Measurements from ENCODE around the gene MB. TPM values are rescaled to one million over a fixed set of nuclear protein-coding genes. Genes with fewer than 3 reads are reported as not detected.

Gene MB
- total RNA-seq, 2 experiments from 2014 or later, result not detected

DNA sequence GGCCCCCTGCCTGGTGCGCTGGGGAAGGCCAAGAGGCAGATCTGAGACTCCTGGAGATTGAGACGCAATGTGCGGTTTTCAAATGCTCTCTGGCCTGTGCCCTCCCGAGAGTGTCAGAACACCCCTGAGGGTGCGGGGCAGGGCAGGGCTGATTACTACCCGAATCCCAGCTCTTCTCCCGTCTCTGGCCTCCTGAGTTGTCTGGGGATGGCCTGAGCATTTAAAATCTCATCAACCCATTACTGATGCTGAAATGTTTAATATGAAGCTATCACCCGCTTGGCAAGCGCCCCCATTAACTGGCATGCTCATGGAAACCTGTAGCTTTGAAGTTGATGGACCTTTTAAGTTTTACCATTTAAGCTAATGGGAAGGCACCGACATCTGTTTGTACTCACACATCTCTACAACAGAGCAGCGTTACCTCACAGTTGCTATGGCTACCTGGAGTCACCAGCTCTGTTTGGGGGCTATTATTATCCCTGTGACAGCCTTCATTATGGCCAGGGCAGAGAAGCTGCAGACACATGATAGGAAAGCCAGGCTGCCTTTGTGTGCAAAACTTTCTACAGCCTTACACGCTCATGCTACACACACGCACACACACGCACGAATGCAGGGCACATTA, 3.6 kb upstream of the MB start:
- Mint-ChIP-seq H3K36me3 (ENCODE audit: low read depth) (no peaks in the 10 kb centered on the region), H3K27me3 (peaks cover 9% of the 10 kb centered on the region), H3K4me1 (ENCODE audit: low read depth) (peaks cover 4% of the 10 kb centered on the region), H3K27ac (no peak overlapping the region), H3K4me3 (no peak overlapping the region), H3K9me3 (no peaks in the 10 kb centered on the region)
- no peak for ATAC-seq (ENCODE audit: poor library complexity)
- Histone ChIP-seq H3K27me3 (ENCODE audit: control insufficient read depth in 1 of 2, insufficient read depth in 2 of 2, low read length in 2 of 2) (no peaks in the 10 kb centered on the region), H3K27ac (ENCODE audit: low read depth in 1 of 2, low read length in 2 of 2) (no peak overlapping the region), H3K9me3 (ENCODE audit: control insufficient read depth in 1 of 2, insufficient read depth in 1 of 2, low read length in 2 of 2) (no peaks in the 10 kb centered on the region), H3K36me3 (ENCODE audit: insufficient read depth, low read length) (no peaks in the 10 kb centered on the region), H3K4me3 (ENCODE audit: low read length) (no peak overlapping the region), H3K4me1 (ENCODE audit: insufficient read depth, low read length) (peaks cover 9% of the 10 kb centered on the region)
- CTCF ChIA-PET, result interaction anchor here (0.6 kb wide), 1 partner anchor 493 kb away, joined by 3 read pairs; no protein-coding TSS in a partner anchor
- intact Hi-C loops (cut with DNase I, micrococcal nuclease), result no loop called here
- no peak for DNase-seq
- TF ChIP-seq, protein P1, sequence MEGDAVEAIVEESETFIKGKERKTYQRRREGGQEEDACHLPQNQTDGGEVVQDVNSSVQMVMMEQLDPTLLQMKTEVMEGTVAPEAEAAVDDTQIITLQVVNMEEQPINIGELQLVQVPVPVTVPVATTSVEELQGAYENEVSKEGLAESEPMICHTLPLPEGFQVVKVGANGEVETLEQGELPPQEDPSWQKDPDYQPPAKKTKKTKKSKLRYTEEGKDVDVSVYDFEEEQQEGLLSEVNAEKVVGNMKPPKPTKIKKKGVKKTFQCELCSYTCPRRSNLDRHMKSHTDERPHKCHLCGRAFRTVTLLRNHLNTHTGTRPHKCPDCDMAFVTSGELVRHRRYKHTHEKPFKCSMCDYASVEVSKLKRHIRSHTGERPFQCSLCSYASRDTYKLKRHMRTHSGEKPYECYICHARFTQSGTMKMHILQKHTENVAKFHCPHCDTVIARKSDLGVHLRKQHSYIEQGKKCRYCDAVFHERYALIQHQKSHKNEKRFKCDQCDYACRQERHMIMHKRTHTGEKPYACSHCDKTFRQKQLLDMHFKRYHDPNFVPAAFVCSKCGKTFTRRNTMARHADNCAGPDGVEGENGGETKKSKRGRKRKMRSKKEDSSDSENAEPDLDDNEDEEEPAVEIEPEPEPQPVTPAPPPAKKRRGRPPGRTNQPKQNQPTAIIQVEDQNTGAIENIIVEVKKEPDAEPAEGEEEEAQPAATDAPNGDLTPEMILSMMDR (IDR thresholded peaks at IDR 0.05), result no peak
- POLR2A ChIA-PET, result no interaction called here

DNA sequence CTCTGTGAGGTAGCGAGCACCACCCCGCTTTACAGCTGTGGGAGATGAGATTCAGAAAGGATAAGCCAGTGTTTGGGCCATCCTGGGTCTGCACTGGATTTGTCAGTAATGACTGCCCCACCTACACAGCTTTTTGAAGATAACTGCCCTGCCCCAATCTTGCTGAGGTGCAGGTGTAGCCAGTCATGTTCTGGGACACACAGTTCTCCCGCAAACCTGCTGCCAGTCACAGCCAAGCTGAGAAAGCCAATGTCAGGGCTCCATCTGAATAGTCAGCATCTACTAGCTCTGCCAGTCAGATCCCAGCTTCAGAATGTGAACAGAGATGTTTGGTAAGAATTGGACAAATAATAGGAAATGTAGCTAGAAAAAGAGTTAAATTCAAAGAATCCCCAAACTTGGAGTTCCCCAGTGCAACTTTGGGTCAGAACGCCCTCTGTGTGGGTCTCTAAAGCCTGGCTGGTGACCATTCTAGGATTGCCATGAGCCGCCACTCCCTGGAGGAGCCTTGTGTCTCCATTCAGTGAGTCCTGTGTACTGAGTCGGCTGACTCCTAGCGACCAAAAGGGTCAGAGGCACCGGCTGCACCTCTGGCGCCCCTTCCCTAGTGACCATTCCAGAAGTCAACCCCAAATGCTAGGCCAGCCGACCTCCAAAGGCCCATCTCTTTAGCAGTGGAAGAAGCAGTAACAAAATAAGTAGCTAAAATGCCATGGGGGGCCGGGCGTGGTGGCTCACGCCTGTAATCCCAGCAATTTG, 2.4 kb upstream of the MB start:
- no peaks in the 10 kb centered on the region for H3K36me3 ChIP-seq (ENCODE audit: insufficient read depth, low read length)
- no peaks in the 10 kb centered on the region for H3K9me3 ChIP-seq (ENCODE audit: control insufficient read depth in 1 of 2, insufficient read depth in 1 of 2, low read length in 2 of 2)
- ATAC-seq (ENCODE audit: poor library complexity) (no peak), DNase-seq (no peak)
- POLR2A ChIA-PET, result no interaction called here
- TF ChIP-seq, protein P1 (IDR thresholded peaks at IDR 0.05), result no peak
- intact Hi-C loops (cut with DNase I, micrococcal nuclease), result no loop called here
- no peaks in the 10 kb centered on the region for H3K27me3 ChIP-seq (ENCODE audit: control insufficient read depth in 1 of 2, insufficient read depth in 2 of 2, low read length in 2 of 2)
- no peak overlapping the region for H3K4me3 ChIP-seq (ENCODE audit: low read length)
- H3K4me1 ChIP-seq (ENCODE audit: insufficient read depth, low read length), result peaks cover 12% of the 10 kb centered on the region
- Mint-ChIP-seq H3K9me3 (no peaks in the 10 kb centered on the region), H3K36me3 (ENCODE audit: low read depth) (no peaks in the 10 kb centered on the region), H3K27ac (no peak overlapping the region), H3K4me3 (no peak overlapping the region), H3K27me3 (peaks cover 2% of the 10 kb centered on the region), H3K4me1 (ENCODE audit: low read depth) (peaks cover 4% of the 10 kb centered on the region)
- CTCF ChIA-PET, result no interaction called here
- H3K27ac ChIP-seq (ENCODE audit: low read depth in 1 of 2, low read length in 2 of 2), result no peak overlapping the region

DNA sequence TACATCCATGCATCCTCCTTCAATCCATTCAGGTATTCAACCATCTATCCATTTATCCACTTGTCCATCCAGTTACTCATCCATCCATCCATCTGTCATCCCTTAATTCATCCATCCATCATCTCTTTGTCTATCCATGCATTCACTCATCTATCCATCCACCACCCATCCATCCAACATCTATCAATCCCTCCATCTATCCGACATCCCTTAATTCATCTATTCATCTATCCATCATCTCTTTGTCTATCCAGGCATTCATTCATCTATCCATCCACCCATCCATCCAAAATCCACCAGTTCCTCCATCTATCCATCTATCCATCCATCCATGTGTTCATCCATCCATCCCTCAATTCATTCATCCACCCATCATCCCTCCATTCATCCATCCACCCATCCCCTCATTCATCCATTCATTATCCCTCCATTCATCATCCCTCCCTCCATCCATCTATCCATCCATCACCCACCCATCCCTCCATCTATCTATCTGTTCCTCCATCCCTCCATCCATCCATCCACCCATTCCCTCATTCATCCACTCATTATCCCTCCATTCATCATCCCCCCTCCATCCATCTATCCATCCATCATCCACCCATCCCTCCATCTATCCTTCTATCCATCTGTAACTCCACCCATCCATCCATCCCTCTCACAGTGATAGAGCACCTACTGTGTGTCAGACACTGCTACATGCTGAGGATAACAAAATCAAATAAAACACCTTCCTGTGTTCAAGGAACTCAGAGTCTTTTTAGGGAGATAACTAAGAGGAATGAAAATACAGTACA, 1.5 kb upstream of the MB start:
- H3K4me3 ChIP-seq (ENCODE audit: low read length), result no peak overlapping the region
- H3K27ac ChIP-seq (ENCODE audit: low read depth in 1 of 2, low read length in 2 of 2), result no peak overlapping the region
- ATAC-seq (ENCODE audit: poor library complexity), result no peak
- POLR2A ChIA-PET, result no interaction called here
- no peaks in the 10 kb centered on the region for H3K9me3 ChIP-seq (ENCODE audit: control insufficient read depth in 1 of 2, insufficient read depth in 1 of 2, low read length in 2 of 2)
- no peaks in the 10 kb centered on the region for H3K27me3 ChIP-seq (ENCODE audit: control insufficient read depth in 1 of 2, insufficient read depth in 2 of 2, low read length in 2 of 2)
- H3K4me3 Mint-ChIP-seq, result no peak overlapping the region
- CTCF ChIA-PET, result no interaction called here
- intact Hi-C loops (cut with DNase I, micrococcal nuclease), result no loop called here
- TF ChIP-seq, protein P1 (IDR thresholded peaks at IDR 0.05), result no peak
- no peak for DNase-seq
- H3K9me3 Mint-ChIP-seq, result no peaks in the 10 kb centered on the region
- H3K36me3 Mint-ChIP-seq (ENCODE audit: low read depth), result no peaks in the 10 kb centered on the region
- H3K36me3 ChIP-seq (ENCODE audit: insufficient read depth, low read length), result no peaks in the 10 kb centered on the region
- H3K27ac Mint-ChIP-seq, result no peak overlapping the region
- no peaks in the 10 kb centered on the region for H3K27me3 Mint-ChIP-seq
- H3K4me1 Mint-ChIP-seq (ENCODE audit: low read depth), result peaks cover 4% of the 10 kb centered on the region
- peaks cover 12% of the 10 kb centered on the region for H3K4me1 ChIP-seq (ENCODE audit: insufficient read depth, low read length)
